ENCODE measurements around the gene C6orf136.

Gene C6orf136

GRCh38 chr6:30672445-30673253 is 25.7 kb downstream of the C6orf136 start, which contains the start of gene DHX16:
Gene DHX16, minus strand, starts transcription at chr6:30673006. Its CDS starts 165 bp downstream, at chr6:30672841.
- Histone ChIP-seq H3K4me3 (ENCODE audit: low read depth in 1 of 2, low read length in 2 of 2) (peak within 1 kb of the TSS; percentile 88 to 99), H3K27me3 (ENCODE audit: control insufficient read depth in 1 of 2, insufficient read depth in 2 of 2, low read length in 2 of 2) (no peaks in the 10 kb centered on the region), H3K9me3 (ENCODE audit: low read length) (no peaks in the 10 kb centered on the region), H3K4me1 (ENCODE audit: insufficient read depth, low read length) (peaks cover 15% of the 10 kb centered on the region), H3K27ac (ENCODE audit: low read depth, low read length) (peak within 1 kb of the TSS; percentile 94), H3K36me3 (ENCODE audit: insufficient read depth, low read length) (peaks cover 36% of the 10 kb centered on the region), H3K9ac (ENCODE audit: low read length) (peak within 1 kb of the TSS; percentile 90)

DNA sequence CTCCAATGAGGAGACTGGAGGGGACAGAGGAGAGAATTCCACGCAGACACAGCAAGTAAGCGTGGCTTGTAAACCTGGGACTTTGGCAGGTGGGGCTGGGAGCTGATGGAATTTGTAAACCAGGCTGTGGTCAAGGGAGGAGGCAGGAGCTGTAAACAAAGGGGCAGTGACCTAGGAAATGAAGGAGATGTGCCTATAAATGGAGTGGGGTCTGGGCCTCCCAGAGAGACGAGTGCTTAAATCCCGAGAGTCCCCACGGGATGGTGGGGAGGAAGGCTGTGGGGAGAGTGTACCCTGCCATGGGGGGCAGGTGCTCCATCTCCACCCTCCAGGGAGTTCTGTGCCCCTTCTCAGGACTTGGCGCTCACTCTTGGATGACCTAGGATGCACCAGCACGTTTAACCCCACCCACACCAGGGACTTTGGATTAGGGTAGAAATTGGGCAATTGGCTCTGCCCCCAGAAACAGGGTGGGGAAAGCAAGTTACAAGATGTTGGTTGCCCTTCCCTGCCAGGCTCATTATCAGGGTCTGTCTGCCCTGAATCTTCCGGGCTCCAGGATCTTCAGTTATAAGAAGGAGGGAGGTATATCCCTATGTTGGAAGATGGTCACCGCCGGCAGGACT is 29.8 kb downstream of the C6orf136 start:
- Histone ChIP-seq H3K9ac (ENCODE audit: low read length) (no peak overlapping the region), H3K4me1 (ENCODE audit: insufficient read depth, low read length) (peaks cover 29% of the 10 kb centered on the region), H3K27me3 (ENCODE audit: control insufficient read depth in 1 of 2, insufficient read depth in 2 of 2, low read length in 2 of 2) (no peaks in the 10 kb centered on the region), H3K36me3 (ENCODE audit: insufficient read depth, low read length) (peaks cover 42% of the 10 kb centered on the region), H3K4me3 (ENCODE audit: low read depth in 1 of 2, low read length in 2 of 2) (no peak overlapping the region), H3K27ac (ENCODE audit: low read depth, low read length) (no peak overlapping the region), H3K9me3 (ENCODE audit: low read length) (no peaks in the 10 kb centered on the region)

GRCh38 chr6:30678964-30679726 is 32.2 kb downstream of the C6orf136 start:
- Histone ChIP-seq H3K4me1 (ENCODE audit: insufficient read depth, low read length) (peaks cover 44% of the 10 kb centered on the region), H3K9ac (ENCODE audit: low read length) (peak overlapping the region; percentile 57), H3K27me3 (ENCODE audit: control insufficient read depth in 1 of 2, insufficient read depth in 2 of 2, low read length in 2 of 2) (no peaks in the 10 kb centered on the region), H3K27ac (ENCODE audit: low read depth, low read length) (peak overlapping the region; percentile 100), H3K9me3 (ENCODE audit: low read length) (no peaks in the 10 kb centered on the region), H3K4me3 (ENCODE audit: low read depth in 1 of 2, low read length in 2 of 2) (peak overlapping the region in 1 of 2 donors; percentile 43), H3K36me3 (ENCODE audit: insufficient read depth, low read length) (peaks cover 45% of the 10 kb centered on the region)

DNA sequence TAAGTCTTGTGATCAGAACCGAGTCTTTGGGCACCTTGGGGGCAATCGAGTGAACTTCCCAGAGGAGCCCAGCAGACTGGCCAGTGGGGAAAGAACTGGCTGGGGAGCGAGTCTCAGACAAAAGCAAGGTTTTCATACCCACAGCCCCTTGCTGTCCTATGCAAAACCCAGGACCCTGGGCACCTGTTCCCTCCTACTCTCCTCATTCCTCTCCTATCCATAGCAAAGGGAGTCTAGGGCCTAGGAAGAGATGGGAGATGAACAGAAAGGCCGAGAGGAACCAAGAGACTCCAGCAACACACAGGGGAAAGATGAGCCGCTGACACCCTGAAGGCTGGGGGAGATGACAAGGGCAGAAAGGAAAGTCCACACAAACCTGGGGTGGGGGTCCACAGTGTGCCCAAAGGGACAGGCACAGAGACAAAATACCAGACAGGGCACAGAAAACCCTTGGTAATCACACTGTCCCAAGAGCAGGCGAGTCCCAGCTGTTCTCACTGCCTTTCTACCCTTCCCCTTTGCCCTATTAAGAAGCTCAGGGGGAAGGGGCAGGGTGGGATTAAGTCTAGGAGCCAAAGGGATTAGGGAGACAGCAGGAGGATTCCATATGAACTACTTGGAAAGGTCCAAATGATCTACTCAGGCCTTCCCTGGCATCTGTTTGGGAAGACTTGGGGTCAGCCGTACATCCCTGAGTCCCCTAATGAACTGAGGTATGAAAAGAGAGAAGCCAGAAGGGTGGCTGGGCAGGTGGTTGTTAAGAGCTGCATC is 33.0 kb downstream of the C6orf136 start:
- Histone ChIP-seq H3K9me3 (ENCODE audit: low read length) (no peaks in the 10 kb centered on the region), H3K9ac (ENCODE audit: low read length) (peak overlapping the region; percentile 57), H3K4me3 (ENCODE audit: low read depth in 1 of 2, low read length in 2 of 2) (peak overlapping the region in 1 of 2 donors; percentile 43), H3K36me3 (ENCODE audit: insufficient read depth, low read length) (peaks cover 45% of the 10 kb centered on the region), H3K27ac (ENCODE audit: low read depth, low read length) (peak overlapping the region; percentile 100), H3K27me3 (ENCODE audit: control insufficient read depth in 1 of 2, insufficient read depth in 2 of 2, low read length in 2 of 2) (no peaks in the 10 kb centered on the region), H3K4me1 (ENCODE audit: insufficient read depth, low read length) (peaks cover 44% of the 10 kb centered on the region)

DNA sequence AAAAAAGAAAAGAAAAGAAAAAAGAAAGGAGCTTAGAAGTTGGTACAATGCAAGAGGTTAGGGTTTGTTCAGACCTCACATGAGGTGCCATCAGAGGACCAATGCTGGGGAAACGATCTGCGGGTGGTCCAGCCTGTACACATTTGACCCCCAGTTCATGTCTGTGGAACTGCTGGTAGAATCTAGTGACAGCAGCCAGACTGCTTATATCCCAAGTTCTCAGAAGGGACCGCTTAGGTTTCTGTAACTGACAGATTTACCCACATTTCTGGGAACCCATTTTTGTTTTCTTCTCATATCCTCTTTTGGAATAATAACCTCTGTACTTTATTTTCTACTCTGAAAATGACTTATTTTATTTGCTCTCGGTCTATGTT is 34.8 kb downstream of the C6orf136 start:
- peak overlapping the region; percentile 35 to 99 for H3K4me3 ChIP-seq (ENCODE audit: low read depth in 1 of 2, low read length in 2 of 2)
- no peaks in the 10 kb centered on the region for H3K27me3 ChIP-seq (ENCODE audit: control insufficient read depth in 1 of 2, insufficient read depth in 2 of 2, low read length in 2 of 2)
- peak overlapping the region; percentile 100 for H3K27ac ChIP-seq (ENCODE audit: low read depth, low read length)
- H3K36me3 ChIP-seq (ENCODE audit: insufficient read depth, low read length) = peaks cover 34% of the 10 kb centered on the region
- H3K4me1 ChIP-seq (ENCODE audit: insufficient read depth, low read length) = peaks cover 44% of the 10 kb centered on the region
- no peaks in the 10 kb centered on the region for H3K9me3 ChIP-seq (ENCODE audit: low read length)
- H3K9ac ChIP-seq (ENCODE audit: low read length) = peak overlapping the region; percentile 98

GRCh38 chr6:30682143-30683117 is 35.5 kb downstream of the C6orf136 start:
- Histone ChIP-seq H3K4me3 (ENCODE audit: low read depth in 1 of 2, low read length in 2 of 2) (peak overlapping the region; percentile 88 to 99), H3K4me1 (ENCODE audit: insufficient read depth, low read length) (peaks cover 44% of the 10 kb centered on the region), H3K27me3 (ENCODE audit: control insufficient read depth in 1 of 2, insufficient read depth in 2 of 2, low read length in 2 of 2) (no peaks in the 10 kb centered on the region)

GRCh38 chr6:30683183-30683979 is 36.4 kb downstream of the C6orf136 start:
- Histone ChIP-seq H3K4me1 (ENCODE audit: insufficient read depth, low read length) (peaks cover 51% of the 10 kb centered on the region), H3K9me3 (ENCODE audit: low read length) (no peaks in the 10 kb centered on the region), H3K27me3 (ENCODE audit: control insufficient read depth in 1 of 2, insufficient read depth in 2 of 2, low read length in 2 of 2) (no peaks in the 10 kb centered on the region), H3K9ac (ENCODE audit: low read length) (peak overlapping the region; percentile 98), H3K4me3 (ENCODE audit: low read depth in 1 of 2, low read length in 2 of 2) (peak overlapping the region; percentile 88 to 99), H3K27ac (ENCODE audit: low read depth, low read length) (peak overlapping the region; percentile 100), H3K36me3 (ENCODE audit: insufficient read depth, low read length) (peaks cover 20% of the 10 kb centered on the region)

More at GRCh38 chr6:30682143-30683117, 35.5 kb downstream of the C6orf136 start:
- H3K27ac ChIP-seq (ENCODE audit: low read depth, low read length) = peak overlapping the region; percentile 100
- peaks cover 27% of the 10 kb centered on the region for H3K36me3 ChIP-seq (ENCODE audit: insufficient read depth, low read length)
- H3K9ac ChIP-seq (ENCODE audit: low read length) = peak overlapping the region; percentile 98
- no peaks in the 10 kb centered on the region for H3K9me3 ChIP-seq (ENCODE audit: low read length)

GRCh38 chr6:30683980-30684338 is 37.0 kb downstream of the C6orf136 start:
- Histone ChIP-seq H3K27me3 (ENCODE audit: control insufficient read depth in 1 of 2, insufficient read depth in 2 of 2, low read length in 2 of 2) (no peaks in the 10 kb centered on the region), H3K4me3 (ENCODE audit: low read depth in 1 of 2, low read length in 2 of 2) (peak overlapping the region; percentile 88 to 99), H3K36me3 (ENCODE audit: insufficient read depth, low read length) (peaks cover 14% of the 10 kb centered on the region), H3K27ac (ENCODE audit: low read depth, low read length) (peak overlapping the region; percentile 100), H3K9me3 (ENCODE audit: low read length) (no peaks in the 10 kb centered on the region), H3K4me1 (ENCODE audit: insufficient read depth, low read length) (peaks cover 57% of the 10 kb centered on the region), H3K9ac (ENCODE audit: low read length) (peak overlapping the region; percentile 98)

- Histone ChIP-seq H3K9ac (ENCODE audit: low read length) (peak overlapping the region; percentile 98), H3K27me3 (ENCODE audit: control insufficient read depth in 1 of 2, insufficient read depth in 2 of 2, low read length in 2 of 2) (no peaks in the 10 kb centered on the region), H3K36me3 (ENCODE audit: insufficient read depth, low read length) (peaks cover 12% of the 10 kb centered on the region), H3K9me3 (ENCODE audit: low read length) (no peaks in the 10 kb centered on the region), H3K4me3 (ENCODE audit: low read depth in 1 of 2, low read length in 2 of 2) (peak overlapping the region; percentile 88 to 99), H3K4me1 (ENCODE audit: insufficient read depth, low read length) (peaks cover 60% of the 10 kb centered on the region), H3K27ac (ENCODE audit: low read depth, low read length) (peak overlapping the region; percentile 100)
Observed at GRCh38 chr6:30684386-30685156, 37.6 kb downstream of the C6orf136 start.

Data from muscle layer of colon (tissue), 2 donors.